Sigmoid colon (tissue), 7 donors: Measurements from ENCODE around the gene SNX33. TPM values are rescaled to one million over a fixed set of nuclear protein-coding genes. Genes with fewer than 3 reads are reported as not detected.
"Not testable (repeated sequence)": the region's sequence is repeated elsewhere in the genome, so short reads cannot be mapped to it uniquely, and the experiment has no call there.

ENCODE experiments used
- DNase-seq: peaks from one replicate; pipeline ENCODE4 v3.0.0-alpha.2; 2019
- H3K27ac ChIP-seq, 4 donors: fragments of 200-600 bp; sonication (generic); one replicate each; pipeline ENCODE4 v1.5.1; 2016 to 2019; ENCODE audit warnings: mild to moderate bottlenecking in 1 of 4
- H3K27me3 ChIP-seq, 3 donors: fragments of 200-600 bp; sonication (generic); one replicate each; pipeline ENCODE4 v1.5.1; 2019; ENCODE audit warnings: mild to moderate bottlenecking in 1 of 3
- H3K36me3 ChIP-seq, 4 donors: fragments of 200-600 bp; sonication (generic); one replicate each; pipeline ENCODE4 v1.5.1; 2016 to 2019
- H3K4me1 ChIP-seq, 4 donors: fragments of 200-600 bp; sonication (generic); one replicate each; pipeline ENCODE4 v1.5.1; 2017 to 2019
- H3K4me3 ChIP-seq, 4 donors: fragments of 200-600 bp; sonication (generic); one replicate each; pipeline ENCODE4 v1.5.1; 2017 to 2019; ENCODE audit warnings: mild to moderate bottlenecking in 2 of 4, moderate library complexity in 1 of 4
- H3K9me3 ChIP-seq, 4 donors: fragments of 200-600 bp in 3 of 4; sonication (generic) in 3 of 4; one replicate each; pipeline versions ENCODE4 v1.5.1 to v1.6.1; 2013 to 2019
- EP300 ChIP-seq, 4 donors: sonication (generic); formaldehyde crosslinking; IDR thresholded peaks; one replicate each; pipeline ENCODE4 v1.6.1; 2017; ENCODE audit warnings: antibody characterized with exemption in 4 of 4
- POLR2A ChIP-seq, 2 donors: fragments of 450-650 bp; IDR thresholded peaks; one replicate each; pipeline ENCODE4 v1.6.1; 2016; ENCODE audit warnings: antibody characterized with exemption in 2 of 2, mild to moderate bottlenecking in 2 of 2, moderate library complexity in 2 of 2
- POLR2AphosphoS5 ChIP-seq, 4 donors: sonication (generic); formaldehyde crosslinking; IDR thresholded peaks; one replicate each; pipeline ENCODE4 v1.6.1; 2017; ENCODE audit warnings: antibody characterized with exemption in 4 of 4
- WGBS, 2 donors: extraction: QIAGEN DNeasy Blood & Tissue Kit; methylation state at CpG; one replicate each; pipeline ENCODE4 v1.1.7; 2013; 5-methylcytosine and 5-hydroxymethylcytosine counted together
- intact Hi-C: fragments of 100-400 bp; cut with DNase I; formaldehyde crosslinking; loops from one replicate; pipeline ENCODE4 v1.15.1; 2023
- polyA plus RNA-seq, 3 donors: library from polyadenylated mRNA; stranded (reverse); fragments of 200-250 nt; gene quantifications; one replicate each; pipeline ENCODE4 v1.2.3, GENCODE V29; 2013
- total RNA-seq, 4 donors: library from RNA; depleted of rRNA; stranded (reverse); fragments of >200 nt; gene quantifications; one replicate each; pipeline ENCODE4 v1.1.0, GENCODE V29; 2016
- TF ChIP-seq, protein P1 (sequence below), 4 experiments: fragments of 450-650 bp in 3 of 4; fragments of 200-600 bp in 1 of 4; IDR thresholded peaks; one replicate each; pipeline ENCODE4 v1.5.1; 2016 to 2019; ENCODE audit warnings: antibody characterized with exemption in 4 of 4, mild to moderate bottlenecking in 3 of 4, moderate library complexity in 2 of 4
- donor health status: healthy with polysubstance abuse.
- donor health status: Bipolar disorder and iron deficiency.
- donor health status: healthy.

Gene SNX33
- total and polyA plus RNA-seq, 7 donors: 9.0 to 32.7 (median 20.9) TPM

DNA sequence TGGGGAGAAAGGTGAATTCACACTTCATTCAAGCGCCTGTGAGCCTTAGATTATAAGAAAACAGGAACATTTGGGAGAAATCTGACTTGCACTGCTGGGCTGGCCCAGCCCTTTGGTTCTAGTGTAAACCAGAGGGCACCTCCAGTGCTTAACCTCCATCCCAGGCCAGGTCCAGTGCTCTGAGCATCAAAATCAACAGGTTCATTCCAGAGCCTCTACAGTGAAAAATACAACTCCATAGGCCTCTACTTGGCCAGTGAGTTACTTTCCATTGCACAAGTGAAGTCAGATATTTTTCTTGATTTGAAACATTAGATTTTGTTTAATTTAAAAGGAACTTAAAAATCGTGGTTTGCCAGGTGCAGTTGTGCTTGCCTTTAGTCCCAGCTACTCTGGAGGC, 25.2 kb upstream of the SNX33 start:
- no peak overlapping the region for H3K4me3 ChIP-seq
- intact Hi-C loops: loop anchor here (5.0 kb wide), 2 partner anchors 100 to 255 kb away; partner anchors contain the start of gene MAN2C1
- TF ChIP-seq EP300 (IDR thresholded peaks at IDR 0.05) (no peak), POLR2AphosphoS5 (IDR thresholded peaks at IDR 0.05) (no peak), POLR2A (IDR thresholded peaks at IDR 0.05) (no peak)
- TF ChIP-seq, protein P1, sequence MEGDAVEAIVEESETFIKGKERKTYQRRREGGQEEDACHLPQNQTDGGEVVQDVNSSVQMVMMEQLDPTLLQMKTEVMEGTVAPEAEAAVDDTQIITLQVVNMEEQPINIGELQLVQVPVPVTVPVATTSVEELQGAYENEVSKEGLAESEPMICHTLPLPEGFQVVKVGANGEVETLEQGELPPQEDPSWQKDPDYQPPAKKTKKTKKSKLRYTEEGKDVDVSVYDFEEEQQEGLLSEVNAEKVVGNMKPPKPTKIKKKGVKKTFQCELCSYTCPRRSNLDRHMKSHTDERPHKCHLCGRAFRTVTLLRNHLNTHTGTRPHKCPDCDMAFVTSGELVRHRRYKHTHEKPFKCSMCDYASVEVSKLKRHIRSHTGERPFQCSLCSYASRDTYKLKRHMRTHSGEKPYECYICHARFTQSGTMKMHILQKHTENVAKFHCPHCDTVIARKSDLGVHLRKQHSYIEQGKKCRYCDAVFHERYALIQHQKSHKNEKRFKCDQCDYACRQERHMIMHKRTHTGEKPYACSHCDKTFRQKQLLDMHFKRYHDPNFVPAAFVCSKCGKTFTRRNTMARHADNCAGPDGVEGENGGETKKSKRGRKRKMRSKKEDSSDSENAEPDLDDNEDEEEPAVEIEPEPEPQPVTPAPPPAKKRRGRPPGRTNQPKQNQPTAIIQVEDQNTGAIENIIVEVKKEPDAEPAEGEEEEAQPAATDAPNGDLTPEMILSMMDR (IDR thresholded peaks at IDR 0.05): no peak
- H3K36me3 ChIP-seq: peaks cover 6 to 33% (median 8%) of the 10 kb centered on the region in 4 donors
- no peaks in the 10 kb centered on the region for H3K27me3 ChIP-seq
- peaks cover 0 to 32% (median 14%) of the 10 kb centered on the region in 4 donors for H3K4me1 ChIP-seq
- H3K9me3 ChIP-seq: no peaks in the 10 kb centered on the region
- DNase-seq: peak; percentile 4
- no peak overlapping the region for H3K27ac ChIP-seq
- WGBS, 2 donors: 69 to 75% methylated on average over 2 of the region's 2 CpGs

- 2% methylated on average over 47 of the region's 47 CpGs for WGBS, 2 donors
- no peaks in the 10 kb centered on the region for H3K27me3 ChIP-seq
Measured at GRCh38 chr15:75625542-75626347, 22.0 kb upstream of the SNX33 start, which contains the start of gene SNUPN. Gene SNUPN (minus strand): TSS chr15:75625725. CDS start chr15:75621051, 4,674 bp downstream.

GRCh38 chr15:75631935-75632334, 15.8 kb upstream of the SNX33 start:
- Histone ChIP-seq H3K36me3 (no peaks in the 10 kb centered on the region), H3K4me1 (peaks cover 0 to 9% (median under 1%) of the 10 kb centered on the region in 4 donors), H3K9me3 (no peaks in the 10 kb centered on the region), H3K27me3 (no peaks in the 10 kb centered on the region), H3K27ac (no peak overlapping the region), H3K4me3 (no peak overlapping the region)
- intact Hi-C loops: no loop called here
- no peak for DNase-seq
- TF ChIP-seq, protein P1 (IDR thresholded peaks at IDR 0.05): no peak
- TF ChIP-seq EP300 (IDR thresholded peaks at IDR 0.05) (no peak), POLR2AphosphoS5 (IDR thresholded peaks at IDR 0.05) (no peak), POLR2A (IDR thresholded peaks at IDR 0.05) (no peak)

More at GRCh38 chr15:75625542-75626347, 22.0 kb upstream of the SNX33 start, which contains the start of gene SNUPN:
- Histone ChIP-seq H3K4me3 (peak within 1 kb of the TSS; percentile 73 to 97 (median 94)), H3K4me1 (peaks cover 0 to 21% (median 14%) of the 10 kb centered on the region in 4 donors), H3K9me3 (no peaks in the 10 kb centered on the region), H3K36me3 (peaks cover 0 to under 1% (median 0%) of the 10 kb centered on the region in 4 donors), H3K27ac (peak within 1 kb of the TSS; percentile 90 to 98 (median 94))
- TF ChIP-seq POLR2A (IDR thresholded peaks at IDR 0.05) (peak; percentile 36 to 53), EP300 (IDR thresholded peaks at IDR 0.05) (no peak), POLR2AphosphoS5 (IDR thresholded peaks at IDR 0.05) (peak; percentile 69 to 81 (median 77))
- TF ChIP-seq, protein P1 (IDR thresholded peaks at IDR 0.05): no peak
- DNase-seq: peak; percentile 96
- intact Hi-C loops: loop anchor here (2.0 to 5.0 kb wide), 2 partner anchors 47 to 173 kb away; partner anchors contain the start of genes PTPN9 and SIN3A

DNA sequence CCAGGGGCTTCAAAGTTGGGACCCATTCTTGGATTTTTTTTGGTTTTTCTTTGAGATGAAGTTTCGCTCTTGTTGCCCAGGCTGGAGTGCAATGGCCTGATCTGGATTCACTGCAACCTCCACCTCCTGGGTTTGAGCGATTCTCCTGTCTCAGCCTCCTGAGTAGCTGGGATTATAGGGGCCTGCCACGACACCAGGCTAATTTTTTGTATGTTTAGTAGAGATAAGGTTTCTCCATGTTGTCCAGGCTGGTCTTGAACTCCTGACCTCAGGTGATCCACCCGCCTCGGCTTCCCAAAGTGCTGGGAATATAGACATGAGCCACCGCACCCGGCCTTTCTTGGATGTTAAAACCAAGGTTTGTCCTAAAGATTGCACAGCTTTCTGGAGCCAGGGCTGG, 13.8 kb upstream of the SNX33 start:
- H3K36me3 ChIP-seq, DNase-seq, H3K27me3 ChIP-seq, H3K9me3 ChIP-seq, H3K4me3 ChIP-seq, H3K27ac ChIP-seq, intact Hi-C loops: not testable (repeated sequence)
- 93 to 94% methylated on average over 7 of the region's 7 CpGs for WGBS, 2 donors
- H3K4me1 ChIP-seq: peaks cover 0 to 29% (median 19%) of the 10 kb centered on the region in 4 donors

- Histone ChIP-seq H3K9me3 (no peaks in the 10 kb centered on the region), H3K4me3 (no peak overlapping the region), H3K4me1 (peaks cover 0 to 40% (median 28%) of the 10 kb centered on the region in 4 donors), H3K36me3 (no peaks in the 10 kb centered on the region), H3K27ac (no peak overlapping the region), H3K27me3 (no peaks in the 10 kb centered on the region)
- TF ChIP-seq POLR2A (IDR thresholded peaks at IDR 0.05) (no peak), EP300 (IDR thresholded peaks at IDR 0.05) (no peak), POLR2AphosphoS5 (IDR thresholded peaks at IDR 0.05) (no peak)
- TF ChIP-seq, protein P1 (IDR thresholded peaks at IDR 0.05): no peak
- 39 to 73% methylated on average over 6 of the region's 6 CpGs for WGBS, 2 donors
- intact Hi-C loops: loop anchor here (5.0 kb wide), 3 partner anchors 46 to 166 kb away; no protein-coding TSS in a partner anchor
- no peak for DNase-seq
Measured at GRCh38 chr15:75636026-75636425, 11.7 kb upstream of the SNX33 start.
